GM19240 (cell line): ENCODE measurements around the gene BMP6.

ENCODE experiments used
- DNase-seq: peaks from one replicate; pipeline ENCODE4 v3.0.0; 2011; ENCODE audit warnings: low spot score; ENCODE audit not compliant: insufficient read length

Gene BMP6

DNA sequence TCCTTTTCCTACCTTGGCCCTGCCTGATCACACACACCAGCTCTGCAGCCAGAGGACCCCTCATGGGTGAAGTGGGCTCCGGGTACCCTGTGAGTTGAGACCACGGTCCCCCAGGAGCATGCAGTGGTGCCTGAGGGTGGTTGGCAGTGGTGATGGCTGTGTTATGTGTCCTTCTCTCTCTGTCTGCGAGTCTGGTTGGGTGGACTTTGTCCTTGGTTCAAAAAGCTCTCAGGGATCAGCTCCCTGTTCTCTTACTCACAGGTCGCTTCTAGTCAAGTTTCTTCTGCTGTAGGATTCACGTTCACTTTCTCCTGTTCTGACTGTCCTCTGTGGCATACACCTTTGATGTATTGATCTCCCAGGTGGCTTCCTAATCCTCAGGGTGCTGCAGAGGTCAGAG is 100.1 kb downstream of the BMP6 start:
- no peak for DNase-seq

DNA sequence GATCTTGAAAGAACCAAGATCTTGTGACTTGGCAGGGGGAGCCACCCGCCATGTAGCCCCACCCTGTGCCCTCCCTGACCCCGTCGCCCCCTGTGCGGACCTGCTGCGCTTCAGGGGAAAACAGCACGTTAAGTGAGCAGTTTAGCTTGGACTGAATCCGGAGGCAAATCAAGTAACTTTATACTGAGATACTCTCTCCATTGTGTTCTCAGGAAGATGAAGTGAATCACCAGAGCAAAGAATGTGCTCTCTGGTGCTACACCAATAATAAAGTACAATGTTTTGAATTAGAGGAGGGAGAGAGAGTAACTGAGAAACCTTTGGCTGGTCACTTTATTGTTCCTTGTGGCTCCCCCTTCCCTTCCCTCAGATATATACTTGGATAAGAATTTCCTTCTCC is 101.2 kb downstream of the BMP6 start:
- no peak for DNase-seq

GRCh38 chr6:7828124-7828523 is 102.2 kb downstream of the BMP6 start:
- no peak for DNase-seq

DNA sequence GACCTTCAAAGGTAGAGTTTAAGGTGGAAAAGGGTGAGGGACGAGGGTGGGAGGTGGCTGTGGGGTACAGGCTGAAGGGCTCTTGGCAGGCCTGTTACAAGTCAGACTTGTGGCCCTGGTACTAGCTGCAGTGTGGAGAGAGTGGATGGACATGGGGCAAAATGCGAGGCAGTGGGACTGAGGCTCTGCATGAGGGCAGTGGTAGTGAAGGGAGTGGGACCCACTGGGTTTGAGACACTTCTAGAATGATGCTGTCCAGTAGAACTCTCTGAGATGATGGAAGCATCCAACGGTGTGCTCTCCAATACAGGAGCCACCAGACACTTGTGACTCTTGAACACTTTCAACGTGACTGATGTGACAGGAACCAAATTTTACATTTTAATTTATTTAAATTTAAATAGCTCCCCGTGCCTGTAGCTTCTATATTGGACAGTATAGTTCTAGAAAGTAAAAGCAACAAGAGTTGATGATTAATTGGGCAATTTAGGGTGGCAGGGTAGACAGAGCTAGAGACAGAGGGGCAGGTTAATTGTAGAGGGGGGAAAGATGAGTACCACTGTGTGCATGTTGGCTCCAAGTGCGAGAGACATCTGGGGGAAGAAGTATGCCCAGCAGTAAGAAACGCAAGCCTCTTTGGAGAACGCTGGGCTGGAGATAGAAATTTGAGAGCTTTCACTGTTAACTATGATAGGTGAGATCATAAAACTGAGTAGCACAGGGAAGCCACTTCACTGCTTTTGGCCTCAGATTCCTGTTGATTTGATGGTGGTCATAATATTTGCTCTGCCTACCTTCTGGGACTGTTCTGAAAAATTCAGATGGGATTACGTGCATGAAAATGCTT is 107.2 kb downstream of the BMP6 start:
- DNase-seq: no peak

DNA sequence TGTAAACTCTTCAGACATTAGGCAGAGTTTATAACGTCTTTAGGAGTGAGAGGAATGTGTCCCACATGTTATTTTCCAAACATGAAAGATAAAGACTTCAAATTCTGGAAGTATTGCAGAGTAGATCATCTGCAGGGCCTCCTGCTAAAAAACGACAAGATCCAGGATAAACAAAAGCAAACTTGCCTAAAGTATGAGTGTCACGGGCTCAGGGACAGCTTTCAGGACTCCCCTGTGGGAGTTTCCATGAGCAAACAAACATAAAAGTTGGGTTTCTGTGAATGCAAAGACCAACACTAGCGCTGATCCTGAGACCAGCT is 107.8 kb downstream of the BMP6 start:
- no peak for DNase-seq

- DNase-seq: no peak
These were observed 110.6 kb downstream of the BMP6 start for GRCh38 chr6:7836371-7837026.

- DNase-seq: no peak
These were observed 116.0 kb downstream of the BMP6 start for GRCh38 chr6:7841781-7842468.

- DNase-seq: no peak
These were observed 121.3 kb downstream of the BMP6 start for GRCh38 chr6:7846966-7847818.

GRCh38 chr6:7848229-7848628 is 122.3 kb downstream of the BMP6 start:
- no peak for DNase-seq

- DNase-seq: no peak
These were observed 125.9 kb downstream of the BMP6 start for GRCh38 chr6:7851780-7852179.

DNA sequence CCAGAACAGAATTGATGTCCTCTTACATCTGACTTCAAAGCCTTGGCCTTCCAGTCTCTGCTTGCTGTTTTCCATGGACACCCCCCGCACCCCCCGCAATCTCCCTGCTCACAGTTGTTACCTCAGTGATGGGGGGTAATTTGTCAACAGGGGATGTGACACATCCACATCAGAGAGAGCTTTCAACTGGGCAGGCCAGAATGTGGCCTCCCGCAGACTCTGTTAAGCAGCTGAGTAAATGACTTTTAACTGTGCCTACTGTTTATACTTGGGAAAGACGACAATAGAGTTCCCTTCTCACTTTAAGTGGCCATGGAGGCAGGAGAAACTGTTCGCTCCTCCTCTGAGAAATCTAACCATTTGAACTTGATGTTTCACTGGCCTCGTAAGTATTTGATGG is 133.7 kb downstream of the BMP6 start:
- DNase-seq: no peak

GRCh38 chr6:7865781-7866180 is 139.9 kb downstream of the BMP6 start:
- no peak for DNase-seq

- no peak for DNase-seq
These were observed 140.6 kb downstream of the BMP6 start for GRCh38 chr6:7866526-7866925.

DNA sequence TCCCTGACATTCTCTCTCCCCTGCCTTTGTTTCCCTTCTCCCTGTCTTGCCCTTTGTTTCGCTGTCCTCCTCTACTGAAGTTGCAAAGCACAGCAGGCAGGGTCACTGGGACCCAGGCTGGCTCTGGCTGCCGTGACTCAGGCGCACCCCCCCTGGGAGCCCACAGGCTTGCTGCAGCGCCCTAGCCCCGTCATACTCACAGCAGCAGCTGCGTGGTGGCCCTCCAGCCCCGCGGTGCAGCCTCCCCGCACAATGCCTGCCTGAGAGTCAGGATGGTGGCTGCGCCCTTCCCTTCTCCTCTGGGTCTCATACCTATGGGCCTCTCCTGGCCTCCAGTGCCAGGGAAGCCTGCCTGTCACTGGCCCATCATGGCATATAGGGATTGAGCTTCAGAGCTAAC is 143.0 kb downstream of the BMP6 start:
- DNase-seq: no peak

DNA sequence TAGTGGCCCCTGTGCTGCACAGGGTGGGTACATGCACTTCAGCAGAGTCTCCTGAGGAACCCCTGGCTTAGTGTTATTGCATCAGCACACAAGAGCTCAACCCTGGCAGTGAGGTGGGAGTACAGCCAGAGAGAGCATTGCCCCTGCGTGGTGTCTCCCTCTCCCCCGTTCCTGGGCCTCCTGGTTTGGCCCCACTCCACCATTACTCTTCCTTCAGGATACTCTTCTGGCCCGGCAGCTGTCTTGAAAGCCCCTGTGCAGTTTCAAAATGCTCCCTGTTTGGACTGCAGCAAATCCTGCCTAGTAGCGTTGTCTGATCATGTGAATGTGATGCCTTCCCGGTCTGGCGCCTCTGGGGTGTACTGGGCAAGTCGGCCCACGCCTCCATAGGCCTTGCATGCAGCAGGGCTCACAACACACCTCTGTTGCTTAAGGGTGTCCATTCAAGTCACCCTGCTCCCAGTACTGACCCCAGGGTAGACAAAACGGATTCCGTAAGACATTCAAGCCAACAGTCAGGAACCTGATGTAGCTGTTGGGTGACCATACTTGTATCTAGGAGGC is 152.6 kb downstream of the BMP6 start:
- DNase-seq: no peak

- DNase-seq: no peak
These were observed 153.1 kb downstream of the BMP6 start for GRCh38 chr6:7879043-7879442.

DNA sequence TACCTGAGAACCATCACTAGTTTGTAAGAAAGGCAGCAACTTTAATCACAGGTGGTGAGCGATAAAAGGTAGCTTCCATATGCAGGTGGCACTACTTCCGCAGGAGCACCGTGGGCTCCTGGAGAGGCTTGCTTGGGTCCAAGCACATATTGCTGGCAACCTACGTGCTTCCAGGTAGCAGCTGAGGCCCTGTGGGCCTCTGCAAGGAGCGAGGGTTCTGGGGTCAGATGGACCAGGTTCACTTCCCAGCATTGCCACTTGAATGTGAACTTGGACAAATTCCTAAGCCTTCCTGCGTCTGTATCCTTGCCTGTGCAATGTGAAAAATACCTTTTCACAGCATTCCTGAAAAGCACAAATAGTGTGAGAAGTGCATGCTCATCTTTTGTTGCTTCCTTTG is 153.7 kb downstream of the BMP6 start:
- DNase-seq: no peak

GRCh38 chr6:7879980-7880717 is 154.2 kb downstream of the BMP6 start:
- DNase-seq: no peak

- no peak for DNase-seq
These were observed 154.8 kb downstream of the BMP6 start for GRCh38 chr6:7880718-7881107.

DNA sequence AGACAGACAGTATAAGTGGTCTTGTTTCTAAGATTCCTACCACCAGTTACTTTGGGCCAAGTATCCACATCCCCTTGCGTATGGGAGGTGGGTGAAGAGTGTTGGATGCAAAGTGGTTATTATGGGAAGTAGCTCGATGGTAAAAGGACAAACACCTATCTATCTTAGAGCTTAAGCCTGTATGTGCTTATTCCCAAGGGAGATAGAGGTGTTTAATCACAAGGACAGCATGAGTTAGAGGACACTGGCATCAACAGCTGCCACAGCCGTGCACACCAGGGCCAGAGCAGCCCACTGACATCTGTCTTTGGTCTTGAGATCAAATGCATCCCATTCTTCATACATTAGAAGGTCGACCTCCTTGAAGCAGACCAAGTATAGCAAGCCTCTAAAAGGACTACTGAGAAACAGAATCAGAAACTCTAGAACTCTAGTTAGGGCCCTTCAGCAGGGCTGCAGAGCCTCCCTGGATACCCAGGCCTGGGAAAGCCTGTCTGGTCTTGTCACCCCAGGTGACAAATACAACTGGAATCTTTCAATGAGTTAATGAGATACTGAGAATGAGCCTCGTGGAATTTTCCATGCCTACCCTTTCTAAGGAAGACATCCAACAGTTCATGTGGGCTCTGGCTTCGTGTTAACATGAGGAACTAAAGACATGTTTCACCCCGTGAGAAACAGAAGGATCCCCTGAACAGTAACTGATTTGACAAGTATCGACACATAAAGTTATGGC is 156.0 kb downstream of the BMP6 start:
- DNase-seq: no peak
